Adipose tissue (tissue), 3 donors: ENCODE measurements around the gene SEC24C. TPM values are rescaled to one million over a fixed set of nuclear protein-coding genes. Genes with fewer than 3 reads are reported as not detected.
A peak's percentile ranks its signal among the peaks of the same experiment; 100 is the strongest.
"Not testable (repeated sequence)": the region's sequence is repeated elsewhere in the genome, so short reads cannot be mapped to it uniquely, and the experiment has no call there.

ENCODE experiments used
- H3K27ac ChIP-seq: one replicate; pipeline ENCODE4 v1.5.1; 2013; ENCODE audit warnings: low read depth, low read length
- WGBS, 3 donors: extraction: QIAGEN DNeasy Blood & Tissue Kit; methylation state at CpG; one replicate each; pipeline ENCODE4 v1.1.7; 2013; 5-methylcytosine and 5-hydroxymethylcytosine counted together
- polyA plus RNA-seq, 3 donors: library from polyadenylated mRNA; stranded (reverse); fragments of 200-250 nt; gene quantifications; one replicate each; pipeline ENCODE4 v1.2.3, GENCODE V29; 2013
- donor health status: healthy with polysubstance abuse.
- donor health status: Bipolar disorder and iron deficiency.
- donor health status: healthy.

SEC24C gene, protein sequence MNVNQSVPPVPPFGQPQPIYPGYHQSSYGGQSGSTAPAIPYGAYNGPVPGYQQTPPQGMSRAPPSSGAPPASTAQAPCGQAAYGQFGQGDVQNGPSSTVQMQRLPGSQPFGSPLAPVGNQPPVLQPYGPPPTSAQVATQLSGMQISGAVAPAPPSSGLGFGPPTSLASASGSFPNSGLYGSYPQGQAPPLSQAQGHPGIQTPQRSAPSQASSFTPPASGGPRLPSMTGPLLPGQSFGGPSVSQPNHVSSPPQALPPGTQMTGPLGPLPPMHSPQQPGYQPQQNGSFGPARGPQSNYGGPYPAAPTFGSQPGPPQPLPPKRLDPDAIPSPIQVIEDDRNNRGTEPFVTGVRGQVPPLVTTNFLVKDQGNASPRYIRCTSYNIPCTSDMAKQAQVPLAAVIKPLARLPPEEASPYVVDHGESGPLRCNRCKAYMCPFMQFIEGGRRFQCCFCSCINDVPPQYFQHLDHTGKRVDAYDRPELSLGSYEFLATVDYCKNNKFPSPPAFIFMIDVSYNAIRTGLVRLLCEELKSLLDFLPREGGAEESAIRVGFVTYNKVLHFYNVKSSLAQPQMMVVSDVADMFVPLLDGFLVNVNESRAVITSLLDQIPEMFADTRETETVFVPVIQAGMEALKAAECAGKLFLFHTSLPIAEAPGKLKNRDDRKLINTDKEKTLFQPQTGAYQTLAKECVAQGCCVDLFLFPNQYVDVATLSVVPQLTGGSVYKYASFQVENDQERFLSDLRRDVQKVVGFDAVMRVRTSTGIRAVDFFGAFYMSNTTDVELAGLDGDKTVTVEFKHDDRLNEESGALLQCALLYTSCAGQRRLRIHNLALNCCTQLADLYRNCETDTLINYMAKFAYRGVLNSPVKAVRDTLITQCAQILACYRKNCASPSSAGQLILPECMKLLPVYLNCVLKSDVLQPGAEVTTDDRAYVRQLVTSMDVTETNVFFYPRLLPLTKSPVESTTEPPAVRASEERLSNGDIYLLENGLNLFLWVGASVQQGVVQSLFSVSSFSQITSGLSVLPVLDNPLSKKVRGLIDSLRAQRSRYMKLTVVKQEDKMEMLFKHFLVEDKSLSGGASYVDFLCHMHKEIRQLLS
- polyA plus RNA-seq = 10 to 100 TPM; 22.1 to 34.1 (median 32.9) TPM

DNA sequence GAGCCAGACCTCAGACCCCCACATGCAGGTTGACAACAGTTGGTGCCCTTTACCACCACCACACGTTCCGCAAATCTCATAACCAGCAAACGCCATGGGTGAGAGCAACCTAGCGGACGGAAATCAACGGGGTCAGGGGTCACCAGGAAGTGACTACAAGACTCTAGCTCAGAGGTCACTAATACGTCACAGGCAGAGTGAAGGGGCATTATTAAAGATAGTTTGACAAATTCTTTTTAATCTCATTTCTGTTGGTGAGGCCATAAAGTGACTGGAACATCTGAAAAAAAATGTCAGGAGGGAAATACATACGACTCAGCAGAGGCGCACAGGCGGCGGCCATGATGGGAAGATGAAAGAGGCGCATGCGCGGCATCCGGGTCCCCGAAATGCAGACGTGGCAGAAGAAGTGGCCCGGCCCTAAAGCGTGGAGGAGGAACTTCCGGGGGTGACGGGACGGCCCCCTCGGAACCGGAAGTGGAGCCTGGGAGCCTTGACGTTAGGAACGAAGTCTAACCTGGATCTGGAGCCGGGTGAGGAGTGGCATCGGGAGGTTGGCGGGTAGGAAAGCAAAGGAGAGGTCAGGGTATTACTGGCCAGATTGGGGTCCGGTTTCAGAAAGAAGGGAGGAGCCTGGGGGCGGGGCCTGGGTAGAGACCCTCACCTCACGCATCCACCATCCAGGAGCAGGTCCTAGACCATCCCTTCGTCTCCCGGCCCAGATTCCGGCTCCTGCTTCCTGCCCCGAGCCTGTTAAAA, at the start of gene SEC24C:
SEC24C (plus strand) TSS at position 468 of the 759 bp plus-strand sequence. CDS start 2,461 bp downstream, outside the sequence.
- H3K27ac ChIP-seq = peak within 1 kb of the TSS; percentile 56
- WGBS, 3 donors = 0 to 1% (median 0%) methylated on average over 35 to 36 of the region's 36 CpGs

GRCh38 chr10:73695302-73695701, 48.9 kb upstream of the SEC24C start:
- not testable (repeated sequence) for H3K27ac ChIP-seq

DNA sequence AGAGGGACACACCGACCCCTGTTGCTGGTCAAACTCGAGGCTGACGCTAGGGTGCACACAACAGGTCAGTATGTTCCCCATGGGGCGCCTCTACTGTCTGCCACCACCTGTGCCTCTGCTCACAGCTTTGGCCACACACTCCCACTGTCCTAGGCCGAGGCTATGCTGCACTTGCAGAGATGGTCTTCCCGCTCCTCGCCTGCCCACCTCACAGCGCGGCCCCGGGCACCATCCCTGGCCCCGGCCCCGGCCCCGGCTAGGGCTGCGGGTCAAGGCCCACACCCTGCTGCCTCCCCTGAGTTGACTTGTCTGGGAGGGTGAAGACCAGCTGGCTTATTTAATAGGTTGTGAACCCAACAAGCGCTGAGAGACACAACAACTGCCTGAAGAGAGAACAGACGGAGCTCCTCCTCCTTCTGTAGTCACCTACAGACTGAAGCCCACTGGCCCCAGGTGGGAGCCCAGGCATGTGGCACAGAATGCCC, 46.5 kb upstream of the SEC24C start, which contains the start of gene AGAP5:
AGAP5 (minus strand) TSS at position 435 of the 485 bp plus-strand sequence; CDS start at position 81, 354 bp downstream.
- not testable (repeated sequence) for H3K27ac ChIP-seq
- 93 to 96% (median 95%) methylated on average over 12 to 16 of the region's 16 CpGs for WGBS, 3 donors

DNA sequence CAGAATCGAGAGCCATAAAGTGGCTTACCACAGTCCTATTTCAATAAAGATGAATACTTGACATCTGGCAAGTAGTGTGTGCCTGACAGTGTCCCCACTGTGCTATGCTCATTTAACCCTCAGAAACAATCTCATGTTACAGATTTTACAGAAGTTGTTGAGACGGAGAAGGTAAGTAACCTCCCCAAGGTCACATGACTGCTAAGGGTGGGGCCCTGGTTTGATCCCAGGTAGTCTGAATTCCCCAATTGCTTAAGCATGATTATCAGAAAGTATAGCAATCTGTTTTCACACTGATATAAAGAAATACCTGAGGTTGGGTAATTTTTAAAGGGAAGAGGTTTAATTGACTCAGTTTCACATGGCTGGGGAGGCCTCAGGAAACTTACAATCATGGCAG, 45.4 kb upstream of the SEC24C start:
- 84 to 92% (median 89%) methylated on average over 2 of the region's 2 CpGs for WGBS, 3 donors
- not testable (repeated sequence) for H3K27ac ChIP-seq

DNA sequence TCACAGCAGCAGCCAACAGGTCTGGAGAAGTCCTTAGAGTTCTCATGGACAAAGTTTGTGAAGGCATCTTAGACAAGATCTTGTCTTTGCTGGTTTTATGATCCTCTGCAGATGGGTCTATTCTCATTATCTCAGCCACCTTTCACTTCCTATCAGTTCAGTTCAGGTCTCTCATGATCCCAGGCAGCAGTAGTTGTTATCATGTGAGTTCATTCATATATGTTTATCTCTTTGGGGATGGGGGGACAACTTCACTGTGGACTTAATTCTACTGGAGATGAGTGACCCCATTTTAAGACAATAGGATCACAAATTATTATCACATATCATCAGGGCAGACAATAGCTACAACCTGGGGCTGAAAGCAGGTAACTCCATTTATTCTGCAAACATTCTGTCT, 40.2 kb upstream of the SEC24C start:
- not testable (repeated sequence) for H3K27ac ChIP-seq

GRCh38 chr10:73705506-73706072, 38.6 kb upstream of the SEC24C start:
- WGBS, 3 donors = 82 to 96% (median 95%) methylated on average over 1 of the region's 1 CpG

DNA sequence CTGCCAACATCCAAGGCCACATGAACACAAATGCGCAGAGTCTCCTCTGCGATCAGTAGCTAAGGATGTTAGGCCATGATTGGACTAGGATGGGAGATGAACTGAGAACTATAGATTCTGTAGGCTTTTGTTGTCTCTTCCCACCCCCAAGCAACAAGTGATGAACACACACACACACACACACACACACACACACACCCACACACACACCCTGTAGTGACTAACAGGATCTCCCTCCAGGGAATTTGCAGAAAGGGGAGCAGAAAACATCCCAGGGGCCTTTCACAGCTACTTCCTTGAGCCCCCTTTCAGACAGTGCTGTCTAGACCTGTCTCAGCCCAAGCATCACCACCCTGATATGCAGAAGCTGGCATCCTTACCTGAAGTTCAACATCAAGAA, 37.7 kb upstream of the SEC24C start:
- WGBS, 3 donors = 99 to 100% (median 100%) methylated on average over 2 of the region's 2 CpGs
- H3K27ac ChIP-seq = not testable (repeated sequence)

More at GRCh38 chr10:73705506-73706072, 38.6 kb upstream of the SEC24C start:
- not testable (repeated sequence) for H3K27ac ChIP-seq

- H3K27ac ChIP-seq = not testable (repeated sequence)
Measured at GRCh38 chr10:73707628-73708027, 36.5 kb upstream of the SEC24C start.

DNA sequence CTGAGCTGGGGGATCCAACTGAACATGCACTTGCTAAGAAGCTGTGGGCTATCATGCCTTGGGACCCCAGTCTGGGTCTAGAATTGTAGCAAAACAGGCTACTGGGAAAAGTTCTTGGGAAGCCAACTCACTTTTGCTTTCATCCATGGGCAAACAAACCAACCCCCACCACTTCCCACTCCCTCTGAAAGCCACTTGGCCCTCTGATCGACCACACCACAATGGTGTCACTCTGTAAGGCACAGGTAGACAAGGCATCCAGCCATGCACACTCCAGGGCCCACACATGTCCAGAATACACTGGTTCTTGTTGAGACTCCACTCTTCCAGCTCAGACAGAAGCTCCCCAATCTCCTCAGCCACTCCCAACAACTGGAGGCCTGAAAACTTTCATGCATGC, 36.0 kb upstream of the SEC24C start:
- H3K27ac ChIP-seq = not testable (repeated sequence)
- 93 to 95% (median 94%) methylated on average over 1 of the region's 1 CpG for WGBS, 3 donors

DNA sequence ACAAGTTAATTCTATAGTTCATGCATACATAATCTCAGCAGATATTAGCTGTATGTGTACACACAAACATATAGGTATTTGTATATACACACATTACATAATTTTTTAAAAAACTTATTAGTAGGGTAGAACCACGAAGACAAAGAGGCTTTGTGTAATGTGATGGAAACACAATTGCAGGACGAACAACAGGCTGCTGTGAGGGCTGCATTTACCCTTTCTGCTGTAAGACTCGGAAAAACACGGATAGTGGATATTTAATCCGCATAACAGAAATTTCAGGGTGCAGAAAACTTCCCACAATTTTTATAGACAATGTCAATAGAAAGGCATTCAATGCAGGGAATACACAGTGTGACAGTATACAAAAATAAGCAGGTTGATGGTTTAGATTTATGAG, 32.5 kb upstream of the SEC24C start:
- H3K27ac ChIP-seq = not testable (repeated sequence)
- WGBS, 3 donors = 92 to 96% (median 94%) methylated on average over 5 of the region's 5 CpGs

GRCh38 chr10:73713912-73714311, 30.3 kb upstream of the SEC24C start:
- 92 to 98% (median 94%) methylated on average over 3 of the region's 3 CpGs for WGBS, 3 donors
- H3K27ac ChIP-seq = not testable (repeated sequence)

GRCh38 chr10:73714483-73714882, 29.7 kb upstream of the SEC24C start:
- 57 to 70% (median 67%) methylated on average over 3 of the region's 3 CpGs for WGBS, 3 donors
- not testable (repeated sequence) for H3K27ac ChIP-seq

DNA sequence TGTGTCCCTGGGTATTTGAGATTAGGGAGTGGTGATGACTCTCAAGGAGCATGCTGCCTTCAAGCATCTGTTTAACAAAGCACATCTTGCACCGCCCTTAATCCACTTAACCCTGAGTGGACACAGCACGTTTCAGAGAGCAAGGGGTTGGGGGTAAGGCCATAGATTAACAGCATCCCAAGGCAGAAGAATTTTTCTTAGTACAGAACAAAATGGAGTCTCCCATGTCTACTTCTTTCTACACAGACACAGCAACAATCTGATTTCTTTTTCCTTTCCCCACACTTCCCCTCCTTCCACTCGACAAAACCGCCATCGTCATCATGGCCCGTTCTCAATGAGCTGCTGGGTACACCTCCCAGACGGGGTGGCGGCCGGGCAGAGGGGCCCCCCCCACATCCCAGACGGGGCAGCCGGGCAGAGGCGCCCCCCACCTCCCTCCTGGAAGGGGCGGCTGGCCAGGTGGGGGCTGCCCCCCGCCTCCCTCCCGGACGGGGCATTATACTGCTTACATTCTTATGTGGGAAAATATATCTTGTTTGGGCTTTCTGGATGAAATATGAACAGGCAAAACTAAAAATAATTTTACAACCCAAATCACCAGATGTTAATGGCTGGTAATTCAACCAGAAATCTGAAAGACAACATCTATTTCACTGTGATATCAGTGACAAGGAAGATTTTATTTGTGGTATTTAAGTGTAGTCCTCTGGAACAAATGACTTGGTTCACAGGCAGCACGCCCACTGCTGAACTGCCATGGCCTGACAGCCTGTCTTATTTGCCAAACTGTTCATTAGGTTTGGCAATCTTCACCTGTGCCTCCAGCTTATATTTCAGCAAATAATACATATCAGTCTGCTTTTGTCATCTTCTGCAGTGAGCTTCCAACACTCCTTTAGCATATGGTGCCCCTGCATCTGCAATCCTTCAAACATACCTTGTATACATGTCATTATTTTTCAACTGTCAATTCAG, 28.7 kb upstream of the SEC24C start:
- H3K27ac ChIP-seq = not testable (repeated sequence)
- WGBS, 3 donors = 89 to 93% (median 92%) methylated on average over 17 of the region's 17 CpGs

DNA sequence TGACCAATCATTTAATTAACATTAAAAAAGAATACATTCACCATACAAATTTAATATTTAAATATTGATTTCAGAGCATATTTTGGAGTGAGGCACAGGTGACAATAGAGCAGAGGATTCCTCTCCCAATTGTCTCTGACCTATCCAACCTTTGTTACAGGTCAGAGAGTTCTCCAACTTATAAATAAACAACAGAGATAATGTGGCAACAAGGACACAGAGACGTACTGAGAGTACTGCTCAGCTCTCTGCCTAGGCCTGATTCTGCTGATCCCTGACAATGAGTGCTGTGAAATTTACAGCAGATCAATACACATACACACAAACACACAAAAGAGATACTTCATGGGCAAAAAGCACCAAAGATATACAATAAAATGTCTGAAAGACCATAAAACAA, 27.9 kb upstream of the SEC24C start:
- H3K27ac ChIP-seq = no peak overlapping the region
- WGBS, 3 donors = 63 to 96% (median 90%) methylated on average over 1 of the region's 1 CpG

DNA sequence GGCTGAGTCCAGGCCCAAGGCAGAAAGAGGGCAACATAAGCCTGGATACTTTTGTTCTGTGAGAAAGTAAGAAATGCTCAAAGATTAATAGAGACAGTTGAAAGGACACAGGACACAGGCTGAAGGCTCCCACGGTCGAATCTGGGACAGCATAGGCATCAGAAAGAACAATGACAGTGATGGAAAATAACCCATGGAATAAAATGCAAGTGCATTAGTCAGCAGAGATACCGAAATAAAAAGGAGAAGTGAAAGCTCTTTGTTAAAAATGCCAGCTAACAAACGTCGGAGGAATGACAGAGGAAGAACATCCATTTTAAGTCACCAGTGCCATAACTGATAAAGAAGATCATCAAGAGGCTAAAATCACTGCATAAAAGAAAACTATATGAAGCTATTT, 26.6 kb upstream of the SEC24C start:
- WGBS, 3 donors = 51 to 74% (median 62%) methylated on average over 5 of the region's 5 CpGs
- no peak overlapping the region for H3K27ac ChIP-seq

DNA sequence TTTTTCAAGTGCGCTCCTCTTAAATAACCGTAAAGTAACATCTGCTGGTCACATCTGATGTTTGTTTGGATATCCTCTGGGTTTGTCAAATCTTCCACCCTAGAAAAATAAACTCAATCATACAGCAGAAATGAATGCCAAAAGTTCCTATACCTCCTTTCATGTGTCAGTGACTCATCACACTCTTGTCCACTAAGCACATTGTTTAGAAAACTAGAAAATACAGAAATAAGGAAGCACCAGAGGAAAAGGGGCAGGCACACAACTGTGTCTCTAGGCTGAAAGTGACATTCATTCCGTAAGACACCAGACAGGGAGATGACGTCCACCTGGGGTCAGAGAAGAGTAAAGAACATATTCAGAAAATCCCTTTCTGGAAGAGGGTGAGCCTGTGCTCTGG, 23.6 kb upstream of the SEC24C start:
- H3K27ac ChIP-seq = not testable (repeated sequence)
- 84 to 93% (median 87%) methylated on average over 4 of the region's 4 CpGs for WGBS, 3 donors

DNA sequence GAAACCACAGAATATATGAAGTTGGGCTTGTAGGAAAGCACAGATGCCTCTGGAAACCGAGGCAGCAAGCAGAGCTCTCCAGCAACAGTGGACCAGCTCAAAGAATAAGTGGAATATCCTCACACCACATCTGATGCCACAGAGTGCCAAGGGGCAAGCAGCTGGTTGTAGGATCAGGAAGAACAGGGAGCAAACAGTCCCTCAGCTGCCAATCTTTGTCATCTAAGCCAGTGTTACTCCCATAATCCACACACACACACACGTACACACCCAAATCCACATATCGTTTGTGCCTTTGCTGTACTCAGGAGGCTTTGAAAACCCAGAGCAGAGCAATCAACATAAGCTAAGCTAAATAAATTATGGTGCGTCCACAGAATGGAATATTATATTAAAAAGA, 20.7 kb upstream of the SEC24C start:
- no peak overlapping the region for H3K27ac ChIP-seq
- whole genome bisulfite sequencing, 3 donors = 64 to 94% (median 65%) methylated on average over 4 of the region's 4 CpGs
